Measurements from ENCODE around the gene HOXC10.

The HOXC10 gene

DNA sequence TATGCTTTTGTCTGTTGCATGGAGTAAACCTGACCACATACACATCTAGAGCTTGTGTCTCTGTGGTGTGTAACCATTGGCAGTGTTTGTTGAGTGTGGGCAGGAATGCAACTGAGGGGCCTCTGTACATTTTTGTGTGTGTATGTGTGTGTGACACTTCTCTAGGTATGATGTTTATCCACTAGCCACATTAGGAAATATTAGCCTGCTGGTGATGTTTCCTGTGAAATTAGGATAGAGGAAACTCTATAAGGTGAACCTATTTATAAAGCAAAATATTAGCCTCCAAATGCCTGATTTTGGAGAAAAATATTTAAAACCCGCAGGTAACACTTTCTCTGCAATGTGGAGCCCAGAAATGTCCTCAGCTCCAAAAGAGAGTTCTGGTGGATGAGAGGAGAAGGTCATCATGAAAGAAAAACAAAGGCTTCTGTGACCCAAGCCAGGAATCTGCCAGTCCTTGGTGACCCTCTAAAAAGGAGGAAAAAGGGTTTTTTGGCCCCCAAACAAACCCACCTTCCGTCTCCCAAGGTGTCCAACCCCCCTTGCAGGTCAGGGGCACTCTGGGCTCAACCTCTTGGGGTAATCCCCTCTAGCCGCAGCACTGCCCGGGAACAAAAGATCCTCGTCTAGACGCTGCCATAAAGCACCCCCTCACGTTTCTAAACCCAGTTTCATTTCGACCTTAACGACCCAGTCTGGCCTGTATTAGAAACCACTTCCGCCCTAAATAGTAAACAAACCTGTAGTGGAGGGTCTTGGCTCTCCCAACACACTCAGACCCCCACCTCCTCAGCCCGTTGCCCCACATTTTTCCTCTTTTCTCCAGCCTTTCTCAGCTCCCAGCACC, 7.1 kb upstream of the HOXC10 start:
- DNase-seq, result no peak

DNA sequence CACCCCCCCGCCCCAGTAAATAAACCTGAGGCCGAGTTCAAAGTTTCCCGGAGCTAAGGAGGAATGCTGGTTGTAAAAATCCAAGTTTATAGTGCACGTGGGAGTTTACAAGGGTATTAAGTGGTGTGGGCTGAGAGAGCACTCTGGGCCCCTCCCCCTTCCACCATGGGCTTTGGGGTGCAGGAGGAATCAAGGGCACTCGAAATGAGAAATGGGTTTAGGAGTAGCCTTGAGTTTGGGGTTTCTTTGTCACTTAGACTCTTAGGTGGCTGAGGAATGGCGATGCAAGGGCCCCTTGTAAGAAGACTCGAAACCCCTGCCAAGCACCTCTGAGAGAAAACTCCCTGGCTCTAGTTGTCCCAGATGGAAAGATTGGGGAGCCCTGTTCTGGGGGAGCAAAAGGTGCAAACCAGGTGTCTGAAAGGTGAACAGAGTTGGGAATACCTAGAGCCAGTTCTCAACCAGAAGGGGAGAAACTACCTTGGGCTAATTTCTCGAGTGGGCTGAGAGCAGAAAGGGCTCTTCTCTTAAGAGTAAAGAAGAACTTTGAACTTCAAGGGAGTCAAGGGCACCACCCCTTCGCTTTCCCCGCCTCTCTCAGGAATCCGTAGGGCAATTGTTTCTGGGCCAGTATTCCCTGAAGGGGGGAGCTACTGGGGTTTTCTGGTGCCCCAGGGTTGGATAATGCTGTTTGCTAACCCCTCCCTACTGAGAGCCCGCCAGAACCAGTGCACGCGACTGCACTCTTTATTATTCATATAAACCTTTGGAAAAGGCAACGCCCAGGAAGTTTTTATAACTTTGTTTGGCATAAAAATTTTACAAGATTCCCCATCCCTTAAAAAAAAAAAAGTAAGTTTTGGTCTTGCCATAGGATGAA, 6.2 kb upstream of the HOXC10 start:
- DNase-seq, result no peak

DNA sequence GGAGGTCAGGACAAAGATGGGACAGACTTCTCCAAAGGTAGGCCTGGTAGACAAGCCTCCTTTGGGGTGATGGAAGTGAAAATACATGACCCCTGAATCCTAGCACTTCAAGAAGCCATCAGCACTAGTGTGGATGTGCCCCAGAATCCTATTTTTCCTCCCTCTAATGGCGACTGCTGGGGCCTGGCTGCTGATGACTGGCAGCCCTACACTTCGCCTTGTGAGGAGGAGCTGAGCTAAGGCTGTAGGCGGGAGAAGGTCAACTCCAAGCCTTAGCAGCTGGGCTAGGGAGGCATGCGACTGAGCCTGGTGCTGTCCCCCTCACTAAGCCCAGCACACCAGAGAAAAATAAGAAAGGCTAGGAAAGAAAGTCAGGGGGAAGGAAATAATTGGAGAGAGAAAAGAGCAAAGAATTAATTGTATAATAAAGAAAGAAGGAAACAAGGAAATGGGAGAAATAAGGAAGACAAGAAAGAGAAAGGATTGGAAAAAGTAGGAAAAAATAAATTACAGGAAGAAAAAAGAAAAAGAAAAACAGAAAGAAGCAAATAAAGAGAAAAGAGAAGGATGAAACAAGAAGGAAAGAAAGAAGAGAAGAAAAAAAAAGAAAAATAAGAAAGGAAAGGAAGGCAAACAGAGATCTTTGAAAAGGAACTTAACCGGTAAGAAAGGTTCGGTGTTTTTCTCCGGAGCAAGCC, 4.7 kb upstream of the HOXC10 start:
- DNase-seq, result no peak

DNA sequence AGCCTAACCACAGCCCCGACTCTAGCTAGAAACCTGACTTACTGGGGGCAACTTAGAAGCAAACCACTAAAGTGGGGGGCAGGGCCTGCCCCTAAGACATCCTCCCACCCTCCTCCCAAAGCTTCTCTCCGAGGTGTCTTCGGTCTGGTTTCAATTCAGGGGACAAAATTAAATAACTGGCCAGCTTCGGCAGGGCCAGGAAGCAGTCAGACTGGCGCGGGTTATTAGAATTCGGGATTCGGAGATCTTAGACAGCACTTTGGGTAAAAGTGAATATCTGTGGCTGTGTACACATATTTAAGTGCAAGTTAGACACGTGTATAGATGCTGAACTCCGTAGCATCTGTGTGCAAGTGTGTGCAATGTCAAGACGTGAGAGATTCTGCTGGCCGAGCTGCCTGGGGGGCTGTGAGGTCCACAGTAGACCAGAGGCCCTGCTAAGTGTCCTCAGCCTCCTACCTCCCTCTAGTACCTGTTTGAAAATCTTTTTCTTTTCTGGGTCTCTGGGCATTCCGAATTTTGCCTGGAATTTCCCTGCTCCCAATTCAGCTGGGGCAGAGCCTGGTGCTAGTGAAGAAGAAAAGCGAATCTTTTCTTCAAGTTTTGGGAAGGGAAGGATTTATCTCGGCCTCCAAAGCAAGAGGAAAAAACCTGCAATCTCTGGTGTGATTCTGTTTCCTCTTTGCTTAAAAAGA, 4.0 kb upstream of the HOXC10 start:
- no peak for DNase-seq

DNA sequence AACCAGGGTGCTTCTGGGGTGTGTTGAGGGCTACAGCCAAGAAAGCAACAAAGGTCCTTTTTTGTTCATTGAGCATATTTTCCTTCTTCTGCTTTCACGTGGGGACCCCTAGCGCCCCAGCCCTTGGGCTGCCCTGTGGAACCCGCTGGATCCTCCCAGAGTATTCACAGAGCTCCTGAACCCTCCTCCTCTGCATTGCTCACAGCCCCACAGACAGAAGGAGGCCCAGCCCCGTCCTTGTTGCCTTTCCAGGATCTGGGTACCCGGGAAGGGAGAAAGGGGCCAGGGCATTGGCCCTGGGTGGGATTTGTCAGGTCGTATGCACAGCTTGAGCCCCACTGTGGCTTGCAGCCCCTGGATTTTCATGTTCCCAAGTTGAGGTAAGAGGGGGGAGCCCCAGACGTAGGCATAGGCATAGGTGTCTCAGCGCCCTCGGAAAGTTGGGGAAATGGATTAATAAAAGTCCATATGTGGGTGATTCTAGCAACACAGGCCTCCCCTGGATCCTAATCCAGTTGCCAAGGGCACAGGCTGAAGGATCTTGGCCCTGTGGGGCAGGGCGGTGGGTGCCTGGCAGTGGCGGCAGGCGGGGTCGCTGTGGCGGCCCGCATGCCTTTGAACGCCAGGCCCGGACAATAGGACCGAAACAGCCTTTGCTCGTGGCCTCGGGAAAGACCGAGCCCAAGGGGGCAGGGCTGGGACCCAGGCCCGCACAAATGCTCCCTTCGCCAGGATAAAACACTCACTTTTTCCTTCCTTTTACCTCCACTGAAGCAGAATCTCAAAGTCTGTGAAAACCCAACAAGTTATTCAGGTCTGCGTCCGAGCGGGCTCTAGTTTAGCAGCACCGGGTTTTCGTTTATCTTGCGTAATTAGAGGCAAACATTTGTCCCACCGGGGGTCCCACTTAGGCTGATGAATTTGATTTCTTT, 3.0 kb upstream of the HOXC10 start:
- no peak for DNase-seq

DNA sequence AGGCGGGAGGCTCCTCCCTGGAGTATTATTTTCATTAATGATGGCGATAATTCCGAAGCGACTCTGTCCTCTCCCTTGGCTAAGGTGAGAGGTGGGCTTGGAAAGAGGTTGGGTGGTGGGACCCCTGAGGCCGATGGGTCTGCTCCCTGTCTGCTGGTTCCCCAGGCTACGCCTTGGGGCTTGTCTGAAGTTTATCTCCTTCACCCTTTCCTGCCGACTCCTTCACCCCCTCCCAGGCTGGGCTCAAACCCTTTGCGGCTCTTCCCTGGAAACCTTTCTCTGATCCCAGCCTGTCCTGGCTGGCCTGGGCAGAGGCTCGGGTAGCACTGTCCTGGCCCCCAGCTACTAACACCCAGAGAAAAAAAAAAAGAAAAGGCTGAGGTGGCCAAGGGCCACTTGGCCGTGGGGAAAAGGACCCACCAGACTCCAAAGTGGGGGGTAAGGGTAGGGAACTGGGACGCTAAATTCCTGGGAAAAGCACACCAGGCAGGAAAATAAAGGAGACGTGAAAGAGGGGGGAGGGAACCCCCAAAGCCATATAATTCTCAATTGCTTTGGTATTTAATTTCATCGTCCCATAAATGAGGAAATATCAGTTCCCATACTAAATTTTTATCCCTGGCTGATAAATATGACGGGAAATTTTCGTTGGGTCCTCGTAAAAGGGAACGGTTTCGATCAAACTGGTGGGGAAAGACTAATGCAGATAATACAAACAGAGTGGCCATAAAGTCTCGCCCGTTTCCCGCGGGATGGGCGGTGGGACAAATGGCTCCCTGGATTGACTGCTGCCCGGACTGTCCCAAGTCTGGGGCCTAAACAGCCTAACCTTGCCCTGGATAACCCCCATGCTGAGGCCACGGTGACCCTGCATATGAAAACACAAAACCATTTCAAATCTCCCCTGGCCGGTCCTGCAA, 2.0 kb upstream of the HOXC10 start:
- DNase-seq, result no peak

DNA sequence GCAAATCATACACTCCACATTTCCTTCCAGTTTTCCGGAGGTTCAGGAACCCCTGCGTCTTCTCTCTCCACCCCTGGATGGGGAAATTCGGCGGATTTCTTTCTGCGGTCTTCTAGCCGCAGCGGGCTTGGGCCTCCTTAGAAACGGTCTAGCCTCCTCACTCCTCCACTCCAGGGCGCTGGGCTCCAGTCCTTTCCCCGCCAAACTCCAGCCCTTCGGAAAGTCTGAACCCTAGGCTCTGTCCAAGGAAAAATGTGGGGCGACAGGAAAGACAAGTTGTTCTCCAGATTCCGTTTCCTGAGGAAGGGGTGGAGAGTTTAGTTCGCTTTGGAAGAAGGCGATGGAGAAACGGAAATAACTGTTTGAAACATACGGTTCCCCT, 1.4 kb upstream of the HOXC10 start:
- no peak for DNase-seq

DNA sequence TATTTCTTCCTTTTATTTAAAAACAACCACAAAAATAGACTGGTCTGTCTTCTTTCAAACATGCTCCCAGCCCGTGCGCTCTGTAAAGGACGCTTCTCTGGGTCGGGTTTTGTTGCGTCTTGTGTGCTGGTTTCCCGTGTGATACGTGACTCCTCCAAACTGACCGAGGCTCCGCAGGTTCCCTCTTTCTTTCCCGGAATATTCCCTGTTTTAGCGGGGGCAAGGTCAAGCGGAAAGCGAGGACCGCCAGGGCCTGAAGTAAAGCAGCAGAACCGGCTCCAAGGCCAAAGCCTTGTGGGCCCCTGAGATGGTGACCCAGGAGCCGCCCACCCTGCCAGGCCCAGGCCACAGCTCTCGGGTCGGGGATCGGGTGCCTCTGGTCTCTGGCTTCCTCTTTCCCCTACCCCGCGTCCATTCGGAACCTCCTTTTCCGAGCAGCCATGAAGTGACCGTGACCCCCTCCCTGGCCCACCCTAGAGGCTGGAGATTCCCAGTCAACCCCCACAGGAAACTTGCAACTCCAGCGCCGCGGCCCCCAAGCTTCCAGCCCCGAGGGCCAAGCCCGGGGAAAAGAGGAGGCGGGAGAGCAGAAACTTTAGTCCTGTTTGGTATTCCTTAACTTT, 885 bp upstream of the HOXC10 start:
- DNase-seq, result no peak

DNA sequence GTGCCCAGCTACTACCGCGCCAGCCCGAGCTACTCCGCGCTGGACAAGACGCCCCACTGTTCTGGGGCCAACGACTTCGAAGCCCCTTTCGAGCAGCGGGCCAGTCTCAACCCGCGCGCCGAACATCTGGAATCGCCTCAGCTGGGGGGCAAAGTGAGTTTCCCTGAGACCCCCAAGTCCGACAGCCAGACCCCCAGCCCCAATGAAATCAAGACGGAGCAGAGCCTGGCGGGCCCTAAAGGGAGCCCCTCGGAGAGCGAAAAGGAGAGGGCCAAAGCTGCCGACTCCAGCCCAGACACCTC, 697 bp downstream of the HOXC10 start:
- no peak for DNase-seq

DNA sequence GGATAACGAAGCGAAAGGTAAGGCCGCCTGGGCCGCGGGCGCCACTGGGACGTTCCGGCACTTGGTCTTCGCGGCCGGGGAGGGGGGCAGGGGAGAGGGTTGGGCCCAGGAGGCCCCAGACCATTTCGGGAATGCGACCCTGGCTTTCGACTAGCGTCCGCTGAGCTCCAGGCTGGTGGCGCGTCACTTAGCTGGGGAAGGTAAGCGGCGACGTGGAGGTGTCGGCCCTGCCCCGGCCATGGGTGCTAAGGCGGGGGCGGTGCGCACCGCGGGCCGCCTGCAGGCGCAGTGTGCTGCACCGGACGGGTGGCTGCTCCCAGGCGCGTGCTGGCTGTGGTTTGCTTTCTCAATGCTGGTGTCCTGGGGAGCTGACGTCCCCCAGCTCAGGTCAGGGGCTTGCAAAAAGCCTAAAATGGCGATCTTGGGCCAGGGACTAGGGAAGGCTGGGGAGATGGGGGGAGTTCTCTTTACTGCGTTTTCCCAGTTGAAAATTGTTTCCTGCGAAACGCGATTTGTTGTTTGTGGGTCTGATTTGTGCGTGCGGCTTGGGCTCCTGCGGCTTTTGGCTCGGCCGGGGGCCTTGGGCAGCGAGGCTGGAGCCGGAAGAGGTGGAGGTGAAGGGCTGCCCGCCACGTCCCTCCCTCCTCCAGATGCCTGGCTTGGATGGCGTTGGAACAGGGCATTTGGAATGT, 1.2 kb downstream of the HOXC10 start:
- no peak for DNase-seq

DNA sequence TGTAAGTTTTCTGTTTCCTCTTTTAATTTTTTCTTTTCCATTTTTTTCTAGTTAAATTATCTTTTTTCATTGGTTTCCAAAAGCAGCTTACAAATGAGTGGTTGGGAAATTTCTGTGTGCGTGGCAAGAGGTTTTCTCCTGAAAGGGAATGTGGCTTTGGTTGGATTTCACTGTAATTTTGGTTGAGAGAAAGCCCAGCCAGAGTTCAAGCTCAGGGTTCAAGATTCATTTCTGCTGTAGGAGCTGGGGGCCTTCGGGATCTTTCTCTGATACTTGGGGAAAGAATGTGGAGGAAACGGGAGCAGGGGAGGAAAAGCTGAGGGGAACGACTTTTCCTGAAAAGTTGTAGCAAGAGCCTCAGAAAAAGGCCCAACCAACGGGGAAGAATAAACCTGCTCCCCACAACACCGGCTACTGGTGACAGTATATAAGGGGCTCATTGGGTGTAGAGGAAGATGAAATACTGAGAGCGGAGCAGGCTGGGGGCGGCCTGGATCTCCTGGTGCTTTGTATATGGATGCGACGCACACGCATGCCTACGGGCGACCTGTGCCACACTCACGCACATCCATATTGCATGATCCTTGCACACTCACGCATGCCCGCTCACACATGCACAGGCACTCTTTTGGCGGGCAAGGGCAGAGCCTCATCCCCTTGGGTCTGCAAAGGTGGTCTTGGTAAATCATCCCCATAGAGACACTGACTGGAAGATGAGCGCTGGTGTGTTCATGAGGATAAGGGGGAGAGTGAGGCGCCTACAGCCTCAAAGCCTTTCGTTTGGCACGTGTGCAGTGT, 1.9 kb downstream of the HOXC10 start:
- DNase-seq, result no peak

DNA sequence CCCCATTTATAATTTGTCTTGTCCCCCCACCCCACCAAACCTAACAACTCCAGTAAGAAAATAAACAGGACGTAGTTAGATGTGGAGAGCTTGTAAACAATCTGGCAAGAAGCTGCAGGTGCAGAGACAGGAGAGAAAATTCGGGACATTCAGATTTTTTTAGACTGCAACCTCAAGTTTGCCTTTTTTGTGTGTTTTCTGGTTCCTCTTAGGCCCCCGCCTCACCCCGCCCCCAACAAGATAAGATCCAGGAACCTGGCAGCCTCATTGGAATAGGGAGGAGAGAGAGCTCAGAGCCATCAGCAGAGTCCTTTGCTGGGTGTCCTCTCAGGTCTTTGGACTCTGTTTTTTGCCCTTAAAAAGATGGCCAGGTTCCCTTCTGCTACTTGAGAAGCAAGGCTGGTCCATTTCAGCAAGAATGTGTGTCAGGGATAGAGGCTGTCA, 2.9 kb downstream of the HOXC10 start:
- DNase-seq, result no peak

DNA sequence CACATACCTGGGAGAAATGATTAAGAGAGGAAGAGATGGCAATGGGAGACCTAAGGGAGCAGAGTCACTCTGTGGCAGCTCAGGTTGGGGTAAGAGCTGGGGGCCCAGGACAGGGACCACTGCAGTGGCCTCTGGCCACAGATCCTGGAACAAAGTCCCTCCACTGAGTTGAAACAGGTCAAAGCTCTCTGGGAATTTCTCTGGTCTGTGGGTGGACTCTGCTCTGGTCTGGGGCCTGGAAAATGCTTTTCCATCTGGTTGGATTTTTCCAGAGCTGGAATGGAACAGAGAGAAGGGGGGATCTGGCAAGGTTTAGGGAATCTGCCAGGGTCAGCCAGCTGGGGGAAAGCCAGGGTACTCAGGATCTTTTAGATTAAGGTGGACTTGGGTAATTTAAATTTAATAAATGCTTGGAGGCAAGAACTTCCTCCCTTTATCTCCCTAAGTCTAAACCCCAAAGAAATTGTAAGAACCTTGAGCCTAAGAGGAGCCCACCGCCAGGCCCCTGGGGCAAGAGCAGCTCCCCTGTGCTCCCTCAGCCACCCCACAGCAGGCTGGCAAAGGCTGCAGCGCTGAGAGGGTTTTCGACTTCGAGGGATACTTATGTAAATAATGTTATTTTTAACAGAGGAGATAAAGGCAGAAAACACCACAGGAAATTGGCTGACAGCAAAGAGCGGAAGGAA, 3.7 kb downstream of the HOXC10 start:
- no peak for DNase-seq

DNA sequence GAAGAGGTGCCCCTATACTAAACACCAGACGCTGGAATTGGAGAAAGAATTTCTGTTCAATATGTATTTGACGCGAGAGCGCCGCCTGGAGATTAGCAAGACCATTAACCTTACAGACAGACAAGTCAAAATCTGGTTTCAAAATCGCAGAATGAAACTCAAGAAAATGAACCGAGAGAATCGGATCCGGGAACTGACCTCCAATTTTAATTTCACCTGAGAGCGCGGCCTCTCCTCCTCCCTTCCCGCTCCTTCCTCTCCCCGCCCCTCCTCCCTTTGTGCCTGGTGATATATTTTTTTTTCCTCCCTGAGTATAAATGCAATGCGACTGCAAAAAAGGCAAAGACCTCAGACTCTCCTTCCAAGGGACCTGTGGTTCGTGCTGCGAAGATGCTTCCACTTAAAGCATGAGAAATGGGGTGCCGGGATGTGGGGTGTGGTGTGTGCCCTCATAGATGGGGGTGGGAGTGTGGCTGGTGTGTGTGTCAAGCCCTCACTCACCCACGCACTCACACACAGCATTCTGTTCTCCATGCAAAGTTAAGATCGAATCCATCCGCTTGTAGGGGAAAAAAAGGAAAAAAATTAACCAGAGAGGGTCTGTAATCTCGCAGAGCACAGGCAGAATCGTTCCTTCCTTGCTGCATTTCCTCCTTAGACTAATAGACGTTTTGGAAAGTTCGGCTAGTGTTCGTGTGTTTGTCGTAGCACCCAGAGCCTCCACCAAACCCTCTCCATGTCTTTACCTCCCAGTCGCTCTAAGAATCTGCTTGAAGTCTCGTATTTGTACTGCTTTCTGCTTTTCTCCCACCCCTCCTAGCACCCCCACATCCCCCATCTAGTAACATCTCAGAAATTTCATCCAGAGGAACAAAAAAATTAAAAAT, 4.5 kb downstream of the HOXC10 start:
- DNase-seq, result no peak

DNA sequence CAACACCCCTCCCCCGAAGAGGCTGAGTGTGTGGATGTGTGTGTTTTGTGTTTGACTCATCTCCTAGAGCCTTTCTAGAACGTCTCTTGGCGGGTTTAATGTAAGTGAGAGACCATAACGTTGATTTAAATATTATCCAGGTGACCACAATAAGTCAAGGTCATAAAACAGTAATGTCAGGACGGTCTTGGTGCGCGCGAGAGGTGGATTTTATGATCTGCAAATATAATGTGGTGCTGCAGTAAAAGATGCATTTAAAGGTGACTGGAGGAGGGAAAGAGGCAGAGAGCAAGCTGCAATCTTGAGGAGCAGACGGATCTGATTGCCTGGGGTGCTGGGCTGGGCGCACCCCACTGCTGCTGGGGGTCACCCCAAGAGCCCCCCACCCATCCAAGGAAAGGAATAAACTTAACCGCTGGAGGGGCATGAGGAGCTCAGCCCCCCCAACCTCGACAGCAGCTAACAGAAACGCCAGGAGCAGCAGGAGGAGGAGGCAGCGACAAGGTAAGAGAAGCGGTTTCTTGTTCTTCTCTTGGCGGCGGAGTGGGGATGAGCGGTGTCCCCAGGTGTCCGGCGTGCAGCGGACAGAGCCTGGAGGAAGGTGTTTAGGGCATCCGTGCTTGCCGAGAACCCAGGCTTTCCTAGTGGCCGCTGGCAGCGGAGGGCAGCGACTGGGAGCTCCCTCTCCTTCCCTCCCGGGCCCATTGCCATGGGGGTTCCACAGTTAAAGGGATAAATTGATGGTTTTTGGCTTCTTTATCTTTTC, 5.5 kb downstream of the HOXC10 start:
- DNase-seq, result no peak

DNA sequence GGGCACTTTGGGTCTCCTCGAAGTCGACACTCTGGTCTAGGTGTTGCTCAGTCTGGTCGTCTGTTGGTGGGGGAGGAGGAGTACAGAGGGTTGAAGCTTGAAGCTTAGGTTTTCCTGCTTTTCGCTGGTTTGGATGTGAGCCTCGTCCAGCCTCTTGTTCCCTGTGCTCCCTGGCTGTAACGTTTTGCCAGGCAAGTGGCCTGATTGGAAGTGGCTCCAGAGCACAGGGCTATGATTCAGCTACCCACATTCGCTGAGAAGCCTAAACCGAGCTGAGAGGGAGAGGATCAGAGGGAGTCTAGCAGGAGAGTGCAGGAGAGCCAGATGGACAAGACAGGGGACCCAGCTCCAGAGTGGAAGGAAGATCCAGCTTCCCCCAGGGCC, 6.1 kb downstream of the HOXC10 start:
- no peak for DNase-seq
